ENCODE results near the gene ADGRD1. TPM values are rescaled to one million over a fixed set of nuclear protein-coding genes. Genes with fewer than 3 reads are reported as not detected.

The ADGRD1 gene
- total RNA-seq, 1 experiment from 2014 or later: 0.77 TPM

DNA sequence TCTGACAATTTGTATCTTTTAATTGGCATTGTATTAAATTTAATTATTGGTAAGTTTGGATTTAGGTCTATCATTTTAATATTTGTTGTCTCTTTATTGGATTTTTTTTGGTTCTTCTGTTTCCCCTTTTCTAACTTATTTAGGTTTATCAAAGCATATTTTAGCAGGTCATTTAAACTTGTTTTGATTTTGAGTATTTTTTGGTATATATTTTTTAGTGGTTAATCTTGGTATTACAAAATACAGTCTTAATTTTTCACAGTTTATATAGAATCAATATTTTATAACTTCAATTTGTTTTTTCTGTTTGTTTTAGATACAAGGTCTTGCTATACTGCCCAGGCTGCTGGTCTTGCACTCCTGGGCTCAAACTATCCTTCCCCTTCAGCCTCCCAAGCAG, 15.5 kb upstream of the ADGRD1 start:
- Mint-ChIP-seq H3K27me3 (ENCODE audit: low read depth) (peaks cover 3% of the 10 kb centered on the region; the same call in 1 of the 2 replicates), H3K4me3 (no peak overlapping the region)

DNA sequence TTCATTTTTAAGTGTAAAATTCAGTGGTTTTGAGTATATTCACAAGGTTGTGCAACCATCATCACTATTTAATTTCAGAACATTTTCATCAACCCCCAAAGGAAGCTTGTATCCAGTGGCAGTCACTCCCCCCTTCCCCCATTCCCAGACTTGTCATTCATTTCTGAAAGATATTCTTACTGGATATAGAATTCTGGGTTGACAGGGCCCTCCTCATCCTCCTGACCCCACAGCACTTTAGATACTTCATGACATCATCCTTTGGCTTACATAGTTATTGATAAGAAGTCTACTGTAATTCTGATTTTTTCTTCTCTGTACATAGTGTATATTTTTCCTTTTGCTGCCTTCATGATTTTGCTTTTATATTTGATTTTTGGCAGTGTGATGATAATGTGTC, 8.8 kb upstream of the ADGRD1 start:
- TF ChIP-seq FOXK1 (CRISPR knock-in tag; IDR thresholded peaks at IDR 0.05) (no peak), RORB (CRISPR knock-in tag; IDR thresholded peaks at IDR 0.05) (no peak), NR1H2 (CRISPR knock-in tag; IDR thresholded peaks at IDR 0.05) (no peak)
- TF ChIP-seq, protein P1, sequence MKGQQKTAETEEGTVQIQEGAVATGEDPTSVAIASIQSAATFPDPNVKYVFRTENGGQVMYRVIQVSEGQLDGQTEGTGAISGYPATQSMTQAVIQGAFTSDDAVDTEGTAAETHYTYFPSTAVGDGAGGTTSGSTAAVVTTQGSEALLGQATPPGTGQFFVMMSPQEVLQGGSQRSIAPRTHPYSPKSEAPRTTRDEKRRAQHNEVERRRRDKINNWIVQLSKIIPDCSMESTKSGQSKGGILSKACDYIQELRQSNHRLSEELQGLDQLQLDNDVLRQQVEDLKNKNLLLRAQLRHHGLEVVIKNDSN (CRISPR knock-in tag; IDR thresholded peaks at IDR 0.05): no peak
- TF ChIP-seq, protein P2, sequence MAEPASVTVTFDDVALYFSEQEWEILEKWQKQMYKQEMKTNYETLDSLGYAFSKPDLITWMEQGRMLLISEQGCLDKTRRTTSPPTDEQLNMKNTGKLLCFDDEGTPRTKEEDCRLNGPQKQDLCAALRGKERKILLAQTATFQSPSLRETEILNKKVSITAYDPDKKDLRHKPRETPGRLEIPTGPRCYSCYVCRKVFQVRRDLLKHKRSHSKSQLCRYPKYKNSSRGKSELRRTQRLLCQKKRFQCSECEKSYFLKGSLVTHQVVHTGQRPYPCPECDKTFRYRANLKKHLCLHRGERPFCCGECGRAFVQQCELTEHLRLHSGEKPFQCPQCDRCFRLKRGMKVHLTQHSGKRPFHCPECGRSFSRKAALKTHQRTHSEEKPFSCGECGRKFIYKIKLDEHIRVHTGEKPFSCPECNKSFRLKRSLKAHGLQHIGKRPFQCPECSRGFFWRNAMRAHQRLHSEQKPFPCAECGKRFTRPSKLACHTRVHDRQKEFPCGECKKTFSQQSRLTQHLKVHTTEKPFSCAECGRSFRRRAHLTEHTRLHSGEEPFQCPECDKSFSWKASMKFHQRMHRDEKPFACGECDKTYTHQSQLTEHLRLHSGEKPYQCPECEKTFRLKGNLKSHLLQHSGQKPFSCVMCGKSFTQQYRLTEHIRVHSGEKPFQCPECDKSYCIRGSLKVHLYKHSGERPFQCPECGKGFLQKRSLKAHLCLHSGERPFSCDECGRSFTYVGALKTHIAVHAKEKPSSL (CRISPR knock-in tag; conservative IDR thresholded peaks at IDR 0.05): no peak
- peaks cover 20% of the 10 kb centered on the region for H3K27me3 Mint-ChIP-seq (ENCODE audit: low read depth)
- ATAC-seq (no peak), DNase-seq (ENCODE audit: low spot score) (no peak)
- ChIA-PET POLR2A (no interaction called here), CTCF (interaction anchor here (0.8 kb wide), 1 partner anchor 29 kb away, joined by 5 read pairs; no protein-coding TSS in a partner anchor)
- no peak overlapping the region for H3K4me3 Mint-ChIP-seq
- H3K27ac Mint-ChIP-seq: no peak overlapping the region
- peaks cover 34% of the 10 kb centered on the region for H3K36me3 Mint-ChIP-seq
- peaks cover 33% of the 10 kb centered on the region for H3K4me1 Mint-ChIP-seq
- H3K9me3 Mint-ChIP-seq: peaks cover 59% of the 10 kb centered on the region

More for the DNA sequence above, 15.5 kb upstream of the ADGRD1 start:
- CTCF ChIA-PET: no interaction called here
- H3K9me3 Mint-ChIP-seq: peaks cover 49% of the 10 kb centered on the region
- POLR2A ChIA-PET: no interaction called here
- ATAC-seq: no peak
- TF ChIP-seq, protein P3, sequence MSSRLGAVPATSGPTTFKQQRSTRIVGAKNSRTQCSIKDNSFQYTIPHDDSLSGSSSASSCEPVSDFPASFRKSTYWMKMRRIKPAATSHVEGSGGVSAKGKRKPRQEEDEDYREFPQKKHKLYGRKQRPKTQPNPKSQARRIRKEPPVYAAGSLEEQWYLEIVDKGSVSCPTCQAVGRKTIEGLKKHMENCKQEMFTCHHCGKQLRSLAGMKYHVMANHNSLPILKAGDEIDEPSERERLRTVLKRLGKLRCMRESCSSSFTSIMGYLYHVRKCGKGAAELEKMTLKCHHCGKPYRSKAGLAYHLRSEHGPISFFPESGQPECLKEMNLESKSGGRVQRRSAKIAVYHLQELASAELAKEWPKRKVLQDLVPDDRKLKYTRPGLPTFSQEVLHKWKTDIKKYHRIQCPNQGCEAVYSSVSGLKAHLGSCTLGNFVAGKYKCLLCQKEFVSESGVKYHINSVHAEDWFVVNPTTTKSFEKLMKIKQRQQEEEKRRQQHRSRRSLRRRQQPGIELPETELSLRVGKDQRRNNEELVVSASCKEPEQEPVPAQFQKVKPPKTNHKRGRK (CRISPR knock-in tag; IDR thresholded peaks at IDR 0.05; ENCODE audit: borderline replicate concordance): no peak
- no peak for TF ChIP-seq NR3C1 (CRISPR knock-in tag; conservative IDR thresholded peaks at IDR 0.05; ENCODE audit: low read depth)
- no peak for TF ChIP-seq KAT7 (CRISPR knock-in tag; IDR thresholded peaks at IDR 0.05; ENCODE audit: borderline replicate concordance)
- TF ChIP-seq GRHL2 (CRISPR knock-in tag; IDR thresholded peaks at IDR 0.05; ENCODE audit: insufficient replicate concordance, severe bottlenecking): no peak
- no peak for TF ChIP-seq ELF4 (CRISPR knock-in tag; IDR thresholded peaks at IDR 0.05; ENCODE audit: low read depth)
- no peak for TF ChIP-seq NFYB (CRISPR knock-in tag; conservative IDR thresholded peaks at IDR 0.05; ENCODE audit: low read depth)
- DNase-seq (ENCODE audit: low spot score): no peak
- no peaks in the 10 kb centered on the region for H3K4me1 Mint-ChIP-seq
- H3K27ac Mint-ChIP-seq: no peak overlapping the region
- peaks cover 10% of the 10 kb centered on the region for H3K36me3 Mint-ChIP-seq

DNA sequence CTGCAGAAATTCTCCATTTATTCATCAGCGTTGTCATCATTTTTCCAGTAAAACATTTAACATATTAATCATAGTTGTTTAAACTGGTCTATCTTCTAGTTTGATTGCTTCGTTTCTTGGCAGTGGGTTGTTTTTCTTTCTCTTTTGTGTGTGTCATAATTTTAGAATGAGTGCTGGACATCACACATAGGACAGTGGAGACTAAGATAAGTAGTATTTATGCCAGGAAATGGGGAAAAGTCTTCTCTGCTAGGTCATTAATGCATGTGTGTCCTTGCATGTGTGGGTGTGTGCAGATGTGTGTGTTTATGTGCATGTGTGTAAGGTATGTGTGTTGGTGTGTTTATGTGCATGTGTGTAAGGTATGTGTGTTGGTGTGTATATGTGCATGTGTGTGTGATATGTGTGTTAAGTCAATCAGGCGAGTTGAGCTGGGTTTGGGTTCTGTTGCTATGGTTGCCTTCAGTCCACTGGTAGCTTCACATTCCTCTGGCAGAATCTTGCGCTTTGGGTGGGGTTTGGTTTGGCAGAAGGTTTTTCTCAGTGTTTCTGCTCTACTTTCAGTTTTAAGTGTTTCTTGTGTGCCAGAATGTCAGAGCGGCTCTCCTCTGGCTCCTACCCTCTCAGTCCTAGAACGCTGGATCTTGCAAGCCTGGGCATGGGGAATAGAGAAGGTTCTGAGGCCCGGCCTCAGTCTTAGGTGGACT, 7.8 kb upstream of the ADGRD1 start:
- H3K4me1 Mint-ChIP-seq: peaks cover 33% of the 10 kb centered on the region
- CTCF ChIA-PET: no interaction called here
- no peak overlapping the region for H3K27ac Mint-ChIP-seq
- TF ChIP-seq NFYB (CRISPR knock-in tag; conservative IDR thresholded peaks at IDR 0.05; ENCODE audit: low read depth) (no peak), MXD4 (CRISPR knock-in tag; IDR thresholded peaks at IDR 0.05; ENCODE audit: borderline replicate concordance) (no peak), CBFB (CRISPR knock-in tag; IDR thresholded peaks at IDR 0.05; ENCODE audit: low read depth) (no peak), ZNF416 (CRISPR knock-in tag; IDR thresholded peaks at IDR 0.05) (no peak), ZNF317 (CRISPR knock-in tag; IDR thresholded peaks at IDR 0.05; ENCODE audit: borderline replicate concordance, low read depth) (no peak), ELF4 (CRISPR knock-in tag; IDR thresholded peaks at IDR 0.05; ENCODE audit: low read depth) (no peak), KAT7 (CRISPR knock-in tag; IDR thresholded peaks at IDR 0.05; ENCODE audit: borderline replicate concordance) (no peak), ZNF232 (CRISPR knock-in tag; IDR thresholded peaks at IDR 0.05) (no peak), NR3C1 (CRISPR knock-in tag; conservative IDR thresholded peaks at IDR 0.05; ENCODE audit: low read depth) (no peak), TCF7 (CRISPR knock-in tag; IDR thresholded peaks at IDR 0.05; ENCODE audit: low read depth) (no peak), ETV6 (CRISPR knock-in tag; IDR thresholded peaks at IDR 0.05) (no peak), EMX1 (CRISPR knock-in tag; IDR thresholded peaks at IDR 0.05) (no peak)
- TF ChIP-seq, protein P4, sequence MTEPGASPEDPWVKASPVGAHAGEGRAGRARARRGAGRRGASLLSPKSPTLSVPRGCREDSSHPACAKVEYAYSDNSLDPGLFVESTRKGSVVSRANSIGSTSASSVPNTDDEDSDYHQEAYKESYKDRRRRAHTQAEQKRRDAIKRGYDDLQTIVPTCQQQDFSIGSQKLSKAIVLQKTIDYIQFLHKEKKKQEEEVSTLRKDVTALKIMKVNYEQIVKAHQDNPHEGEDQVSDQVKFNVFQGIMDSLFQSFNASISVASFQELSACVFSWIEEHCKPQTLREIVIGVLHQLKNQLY (CRISPR knock-in tag; IDR thresholded peaks at IDR 0.05): no peak
- TF ChIP-seq, protein P5, sequence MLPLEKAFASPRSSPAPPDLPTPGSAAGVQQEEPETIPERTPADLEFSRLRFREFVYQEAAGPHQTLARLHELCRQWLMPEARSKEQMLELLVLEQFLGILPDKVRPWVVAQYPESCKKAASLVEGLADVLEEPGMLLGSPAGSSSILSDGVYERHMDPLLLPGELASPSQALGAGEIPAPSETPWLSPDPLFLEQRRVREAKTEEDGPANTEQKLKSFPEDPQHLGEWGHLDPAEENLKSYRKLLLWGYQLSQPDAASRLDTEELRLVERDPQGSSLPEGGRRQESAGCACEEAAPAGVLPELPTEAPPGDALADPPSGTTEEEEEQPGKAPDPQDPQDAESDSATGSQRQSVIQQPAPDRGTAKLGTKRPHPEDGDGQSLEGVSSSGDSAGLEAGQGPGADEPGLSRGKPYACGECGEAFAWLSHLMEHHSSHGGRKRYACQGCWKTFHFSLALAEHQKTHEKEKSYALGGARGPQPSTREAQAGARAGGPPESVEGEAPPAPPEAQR (CRISPR knock-in tag; IDR thresholded peaks at IDR 0.05): no peak
- peaks cover 30% of the 10 kb centered on the region for H3K36me3 Mint-ChIP-seq
- peaks cover 54% of the 10 kb centered on the region for H3K9me3 Mint-ChIP-seq
- no peak for ATAC-seq
- H3K27me3 Mint-ChIP-seq (ENCODE audit: low read depth): peaks cover 22% of the 10 kb centered on the region
- POLR2A ChIA-PET: no interaction called here
- H3K4me3 Mint-ChIP-seq: no peak overlapping the region
- no peak for DNase-seq (ENCODE audit: low spot score)

Data from WTC11 (cell line).